H1 (cell line): ENCODE results near the gene FOXD3. TPM values are rescaled to one million over a fixed set of nuclear protein-coding genes. Genes with fewer than 3 reads are reported as not detected.

Source experiments
- CTCF ChIA-PET: fragments of 300-600 bp; sonication (Branson Sonifier 250); formaldehyde crosslinking; loops from one replicate; lab custom pipeline; 2021; ENCODE audit not compliant: partially characterized antibody; lab: Charles Lee
- POLR2A ChIA-PET: fragments of 300-600 bp; sonication (Branson Sonifier 250); formaldehyde crosslinking; loops from one replicate; lab custom pipeline; 2021; ENCODE audit warnings: inconsistent platforms; ENCODE audit not compliant: partially characterized antibody; lab: Charles Lee
- DNase-seq, 2 experiments: peaks; one replicate each; pipeline versions ENCODE4 v3.0.0 to v3.0.0-alpha.2; 2010 to 2022; ENCODE audit warnings: low spot score in 2 of 2, low read depth in 1 of 2, mixed read lengths in 1 of 2
- FAIRE-seq: peaks from 2 replicates; lab custom pipeline; 2011; peaks lifted over from hg19 to GRCh38; lab: Jason Lieb, UNC
- H2AFZ ChIP-seq: 2 replicates; pipeline ENCODE4 v1.8.1; 2012; ENCODE audit warnings: low read length, inconsistent platforms
- H2AK5ac ChIP-seq: 2 replicates; pipeline ENCODE4 v1.6.1; 2013; ENCODE audit warnings: low read depth, low read length
- H2BK120ac ChIP-seq: replicated peaks from 2 replicates; pipeline ENCODE3; 2013; ENCODE audit warnings: low read depth, low read length, inconsistent platforms
- H2BK12ac ChIP-seq: 2 replicates; pipeline ENCODE4 v1.6.1; 2013; ENCODE audit warnings: low read depth, low read length
- H2BK15ac ChIP-seq: 2 replicates; pipeline ENCODE4 v1.6.1; 2013; ENCODE audit warnings: low read length
- H2BK20ac ChIP-seq: 2 replicates; pipeline ENCODE4 v1.6.1; 2013; ENCODE audit warnings: low read length
- H2BK5ac ChIP-seq: 2 replicates; pipeline ENCODE4 v1.6.1; 2013; ENCODE audit warnings: low read depth, low read length
- H3K14ac ChIP-seq: 2 replicates; pipeline ENCODE4 v1.6.1; 2013; ENCODE audit warnings: inconsistent platforms; ENCODE audit not compliant: insufficient read length
- H3K18ac ChIP-seq: 2 replicates; pipeline ENCODE4 v1.6.1; 2013; ENCODE audit warnings: low read length; ENCODE audit errors: extremely low read depth
- H3K23ac ChIP-seq: 2 replicates; pipeline ENCODE4 v1.6.1; 2013; ENCODE audit warnings: inconsistent platforms; ENCODE audit not compliant: insufficient read length
- H3K23me2 ChIP-seq: 2 replicates; pipeline ENCODE4 v1.6.1; 2013; ENCODE audit warnings: low read depth, low read length
- H3K27ac ChIP-seq: 2 replicates; pipeline ENCODE4 v1.6.1; 2011; ENCODE audit warnings: low read depth, low read length, inconsistent platforms
- H3K27me3 ChIP-seq, 4 experiments: replicated peaks in 1 of 4; 1 replicate in 1 of 4; 2 replicates in 3 of 4; pipeline versions ENCODE4 v1.6.1 to v1.8.1; 2011 to 2013; ENCODE audit warnings: low read length in 3 of 4, mild to moderate bottlenecking in 3 of 4, inconsistent platforms in 2 of 4, mixed read lengths in 2 of 4, moderate library complexity in 1 of 4; ENCODE audit not compliant: control insufficient read depth in 3 of 4, insufficient read depth in 3 of 4; ENCODE audit errors: extremely low read depth in 1 of 4
- H3K36me3 ChIP-seq, 4 experiments: 2 replicates each; pipeline versions ENCODE4 v1.6.1 to v1.8.1; 2011 to 2013; ENCODE audit warnings: mild to moderate bottlenecking in 4 of 4, low read length in 3 of 4, moderate library complexity in 2 of 4, control low read depth in 1 of 4, inconsistent platforms in 1 of 4; ENCODE audit not compliant: insufficient read depth in 4 of 4, control insufficient read depth in 2 of 4
- H3K4ac ChIP-seq: replicated peaks from 2 replicates; pipeline ENCODE3; 2013; ENCODE audit warnings: low read length, low read depth, mixed read lengths, inconsistent platforms; ENCODE audit not compliant: insufficient read length
- H3K4me1 ChIP-seq, 4 experiments: replicated peaks in 1 of 4; 1 replicate in 1 of 4; 2 replicates in 3 of 4; pipeline versions ENCODE4 v1.6.1 to v1.8.1; 2011 to 2013; ENCODE audit warnings: low read length in 3 of 4, inconsistent platforms in 2 of 4, mixed read lengths in 1 of 4; ENCODE audit not compliant: insufficient read depth in 4 of 4, control insufficient read depth in 3 of 4
- H3K4me2 ChIP-seq, 2 experiments: 2 replicates each; pipeline versions ENCODE4 v1.6.1 to v1.8.1; 2011 to 2013; ENCODE audit warnings: low read depth in 2 of 2, low read length in 2 of 2, control low read depth in 1 of 2, inconsistent platforms in 1 of 2, mild to moderate bottlenecking in 1 of 2; ENCODE audit not compliant: insufficient read depth in 1 of 2
- H3K4me3 ChIP-seq, 4 experiments: fragments of 200-600, 300-600 bp in 1 of 4; sonication (generic), shearing (Covaris generic), sonication (Bioruptor Twin) in 1 of 4; 2 replicates each; pipeline versions ENCODE4 v1.5.1 to v1.8.1; 2011 to 2016; ENCODE audit warnings: low read length in 4 of 4, low read depth in 3 of 4, control low read depth in 2 of 4, inconsistent platforms in 2 of 4, mild to moderate bottlenecking in 2 of 4, mixed read lengths in 1 of 4, moderate library complexity in 1 of 4; ENCODE audit not compliant: insufficient read depth in 2 of 4; ENCODE audit errors: extremely low read depth in 1 of 4
- H3K56ac ChIP-seq: replicated peaks from 2 replicates; pipeline ENCODE3; 2013; ENCODE audit warnings: low read depth, mild to moderate bottlenecking, mixed read lengths, low read length, inconsistent platforms; ENCODE audit not compliant: insufficient read length
- H3K79me1 ChIP-seq: 2 replicates; pipeline ENCODE4 v1.6.1; 2013; ENCODE audit warnings: low read depth, low read length, control low read depth
- H3K79me2 ChIP-seq, 2 experiments: 2 replicates each; pipeline versions ENCODE4 v1.6.1 to v1.8.1; 2012 to 2013; ENCODE audit warnings: low read length in 2 of 2, mild to moderate bottlenecking in 2 of 2, inconsistent platforms in 1 of 2; ENCODE audit not compliant: insufficient read depth in 2 of 2, control insufficient read depth in 1 of 2
- H3K9ac ChIP-seq, 4 experiments: replicated peaks in 1 of 4; 1 replicate in 1 of 4; 2 replicates in 3 of 4; pipeline versions ENCODE4 v1.6.1 to v1.8.1; 2011 to 2013; ENCODE audit warnings: low read depth in 3 of 4, low read length in 3 of 4, control low read depth in 2 of 4, mild to moderate bottlenecking in 2 of 4, moderate library complexity in 2 of 4, inconsistent platforms in 1 of 4; ENCODE audit errors: extremely low read depth in 1 of 4
- H3K9me3 ChIP-seq, 2 experiments: 2 replicates each; pipeline versions ENCODE4 v1.6.1 to v1.8.1; 2012 to 2013; ENCODE audit warnings: mild to moderate bottlenecking in 2 of 2, moderate library complexity in 2 of 2, control low read depth in 1 of 2, inconsistent platforms in 1 of 2, low read depth in 1 of 2, low read length in 1 of 2, mixed read lengths in 1 of 2; ENCODE audit not compliant: insufficient read depth in 2 of 2
- H4K20me1 ChIP-seq, 2 experiments: replicated peaks in 1 of 2; 2 replicates each; pipeline versions ENCODE3 to v1.8.1; 2011 to 2013; ENCODE audit warnings: inconsistent platforms in 2 of 2, low read length in 2 of 2, mild to moderate bottlenecking in 1 of 2; ENCODE audit not compliant: insufficient read depth in 2 of 2, control insufficient read depth in 1 of 2
- H4K5ac ChIP-seq: 2 replicates; pipeline ENCODE4 v1.6.1; 2013; ENCODE audit warnings: low read length, low read depth, mixed read lengths, inconsistent platforms; ENCODE audit not compliant: insufficient read length
- H4K8ac ChIP-seq: 2 replicates; pipeline ENCODE4 v1.8.0; 2013; ENCODE audit warnings: mild to moderate bottlenecking, moderate library complexity, low read length, inconsistent platforms; ENCODE audit not compliant: insufficient read depth; ENCODE audit errors: extremely low read depth
- H4K91ac ChIP-seq: replicated peaks from 2 replicates; pipeline ENCODE3; 2013; ENCODE audit warnings: low read length, mixed read lengths, inconsistent platforms; ENCODE audit not compliant: insufficient read length
- BCL11A ChIP-seq, 2 experiments: IDR thresholded peaks; one replicate each; pipeline ENCODE4 v1.6.1; 2011; ENCODE audit warnings: low read depth in 2 of 2, low read length in 2 of 2, mild to moderate bottlenecking in 2 of 2
- CHD1 ChIP-seq: IDR thresholded peaks from 2 replicates; pipeline ENCODE4 v1.6.1; 2012; ENCODE audit warnings: low read depth, low read length, improper control_type of control experiment
- CREB1 ChIP-seq: IDR thresholded peaks from 2 replicates; pipeline ENCODE4 v1.6.1; 2012; ENCODE audit warnings: inconsistent platforms
- JUND ChIP-seq: IDR thresholded peaks from 2 replicates; pipeline ENCODE4 v1.6.1; 2011; ENCODE audit warnings: mild to moderate bottlenecking, improper control_type of control experiment, low read length
- KDM1A ChIP-seq: fragments of 200-600, 300-600 bp; sonication (generic); IDR thresholded peaks from 2 replicates; pipeline ENCODE4 v1.7.1; 2016; ENCODE audit warnings: mild to moderate bottlenecking, low read length, borderline replicate concordance
- WGBS, 2 experiments: shearing (Covaris generic) in 1 of 2; methylation state at CpG; one replicate each; pipeline versions ENCODE4 v1.1.6 to v1.1.7; 2013 to 2015; ENCODE audit warnings: low lambda C conversion rate in 2 of 2, mixed read lengths in 2 of 2, inconsistent platforms in 1 of 2, low coverage in 1 of 2, missing lambda C conversion rate in 1 of 2; ENCODE audit not compliant: insufficient replicate concordance in 2 of 2, insufficient coverage in 1 of 2, insufficient read length in 1 of 2; ENCODE audit errors: extremely low coverage in 1 of 2, missing lambda C conversion rate in 1 of 2; 5-methylcytosine and 5-hydroxymethylcytosine counted together
- polyA plus RNA-seq, 7 experiments: library from polyadenylated mRNA; depleted of rRNA in 3 of 7; stranded (reverse) in 5 of 7; unstranded in 2 of 7; fragments of >200 nt in 5 of 7; fragments of 200-250 nt in 2 of 7; gene quantifications; 1 replicate in 5 of 7; 2 replicates in 1 of 7; 4 replicates in 1 of 7; pipeline versions ENCODE4 v1.2.1 to v1.2.3, GENCODE V29; 2011 to 2013; ENCODE audit warnings: missing spikeins in 2 of 7, mixed read lengths in 2 of 7
- total RNA-seq: library from RNA; stranded (reverse); fragmentation: NEBNext Ultra II Directional; extraction: Animal tissue kit (Norgen Biotek cat#: 25700); gene quantifications from 2 replicates; pipeline ENCODE4 v1.2.1, GENCODE V29; 2021

The FOXD3 gene
- total and polyA plus RNA-seq, 2 of the 8 experiments (the other 6 are each of a cell fraction or from before 2014, with no cell fraction given) = 8.7 to 33.7 TPM

- Histone ChIP-seq H3K9ac (no peak overlapping the region), H2BK15ac (no peak overlapping the region), H3K4me1 (peaks cover 0 to 9% (median 0%) of the 10 kb centered on the region in 4 experiments; a peak in 3 of 7 replicates), H4K91ac (no peak overlapping the region), H3K23ac (no peak overlapping the region), H2BK120ac (no peak overlapping the region), H3K4me3 (no peak overlapping the region), H2AFZ (peak overlapping the region; percentile 85; the same call in 1 of the 2 replicates), H3K56ac (no peak overlapping the region), H3K23me2 (no peaks in the 10 kb centered on the region), H2BK20ac (no peak overlapping the region), H3K4me2 (no peak overlapping the region)
- POLR2A ChIA-PET = interaction anchor here (0.6 kb wide), 1 partner anchor 75 kb away, joined by 3 read pairs; no protein-coding TSS in a partner anchor
- CTCF ChIA-PET = no interaction called here
- TF ChIP-seq CHD1 (no peak), BCL11A (IDR thresholded peaks at IDR 0.05; ENCODE audit: low read depth in 2 of 2, low read length in 2 of 2) (no peak), JUND (no peak), KDM1A (no peak), CREB1 (no peak)
- TF ChIP-seq, all 59 proteins: peak for 0
- Histone ChIP-seq H3K79me2 (no peaks in the 10 kb centered on the region), H3K79me1 (no peaks in the 10 kb centered on the region), H3K14ac (no peak overlapping the region), H4K5ac (no peak overlapping the region), H3K27ac (no peak overlapping the region), H3K36me3 (no peaks in the 10 kb centered on the region), H3K9me3 (no peaks in the 10 kb centered on the region), H3K18ac (no peak overlapping the region), H2BK12ac (no peak overlapping the region), H2BK5ac (no peak overlapping the region), H4K8ac (no peak overlapping the region), H2AK5ac (no peak overlapping the region), H4K20me1 (no peaks in the 10 kb centered on the region), H3K27me3 (no peaks in the 10 kb centered on the region), H3K4ac (no peak overlapping the region)
- FAIRE-seq = no peak
- DNase-seq = no peak
- 80% methylated on average over 3 of the region's 3 CpGs; no CpG with 5 or more reads in 1 of the 2 experiments for WGBS, 2 experiments
Measured at GRCh38 chr1:63277195-63278192, 44.9 kb upstream of the FOXD3 start.
